Karpas-422 (cell line): ENCODE results near the gene ATG16L2. TPM values are rescaled to one million over a fixed set of nuclear protein-coding genes. Genes with fewer than 3 reads are reported as not detected.

ENCODE experiments used
- DNase-seq: peaks from one replicate; pipeline ENCODE4 v3.0.0-alpha.2; 2015
- H2AFZ ChIP-seq: fragments of 200-600 bp; sonication (generic); 2 replicates; pipeline ENCODE4 v1.6.1; 2014; ENCODE audit warnings: antibody characterized with exemption, low read length, mixed read lengths
- H3K27ac ChIP-seq: fragments of 200-600 bp; sonication (generic); 2 replicates; pipeline ENCODE4 v1.5.1; 2014; ENCODE audit warnings: mild to moderate bottlenecking, low read length, moderate library complexity
- H3K27me3 ChIP-seq: fragments of 200-600 bp; sonication (generic); 2 replicates; pipeline ENCODE4 v1.6.1; 2014; ENCODE audit warnings: low read length, mixed read lengths
- H3K36me3 ChIP-seq: fragments of 200-600 bp; sonication (generic); 2 replicates; pipeline ENCODE4 v1.6.1; 2014; ENCODE audit warnings: low read length, mixed read lengths; ENCODE audit not compliant: insufficient read depth
- H3K4me1 ChIP-seq: fragments of 200-600 bp; sonication (generic); 2 replicates; pipeline ENCODE4 v1.6.1; 2014; ENCODE audit warnings: mild to moderate bottlenecking, low read length, mixed read lengths
- H3K4me2 ChIP-seq: fragments of 200-600 bp; sonication (generic); 2 replicates; pipeline ENCODE4 v1.6.1; 2014; ENCODE audit warnings: low read length, low read depth, mild to moderate bottlenecking; ENCODE audit not compliant: poor library complexity, severe bottlenecking
- H3K4me3 ChIP-seq: fragments of 200-600 bp; sonication (generic); 2 replicates; pipeline ENCODE4 v1.5.1; 2014; ENCODE audit warnings: mild to moderate bottlenecking, antibody characterized with exemption, low read length, mixed read lengths
- H3K79me2 ChIP-seq: fragments of 200-600 bp; sonication (generic); 2 replicates; pipeline ENCODE4 v1.6.1; 2014; ENCODE audit warnings: mild to moderate bottlenecking, low read length, mixed read lengths
- H3K9ac ChIP-seq: fragments of 200-600 bp; sonication (generic); 2 replicates; pipeline ENCODE4 v1.6.0; 2014; ENCODE audit warnings: low read length
- H3K9me2 ChIP-seq: fragments of 200-600 bp; sonication (generic), shearing (Covaris generic); replicated peaks from 2 replicates; pipeline ENCODE4 v1.6.0; 2014; ENCODE audit warnings: mild to moderate bottlenecking, low read length, moderate library complexity; ENCODE audit not compliant: insufficient read depth
- H3K9me3 ChIP-seq: fragments of 300-700, 200-600 bp; sonication (generic); 2 replicates; pipeline ENCODE4 v1.6.1; 2014; ENCODE audit warnings: low read length, mixed read lengths
- H4K20me1 ChIP-seq: fragments of 200-600 bp; sonication (generic); 2 replicates; pipeline ENCODE4 v1.6.1; 2014; ENCODE audit warnings: mild to moderate bottlenecking, antibody characterized with exemption, low read length, low read depth; ENCODE audit not compliant: insufficient read depth
- total RNA-seq: library from RNA; depleted of rRNA; stranded (reverse); fragments of >200 nt; shearing (Covaris generic); gene quantifications from 2 replicates; pipeline ENCODE4 v1.2.3, GENCODE V29; 2014; ENCODE audit warnings: low replicate concordance; rRNA removed

Gene ATG16L2, protein sequence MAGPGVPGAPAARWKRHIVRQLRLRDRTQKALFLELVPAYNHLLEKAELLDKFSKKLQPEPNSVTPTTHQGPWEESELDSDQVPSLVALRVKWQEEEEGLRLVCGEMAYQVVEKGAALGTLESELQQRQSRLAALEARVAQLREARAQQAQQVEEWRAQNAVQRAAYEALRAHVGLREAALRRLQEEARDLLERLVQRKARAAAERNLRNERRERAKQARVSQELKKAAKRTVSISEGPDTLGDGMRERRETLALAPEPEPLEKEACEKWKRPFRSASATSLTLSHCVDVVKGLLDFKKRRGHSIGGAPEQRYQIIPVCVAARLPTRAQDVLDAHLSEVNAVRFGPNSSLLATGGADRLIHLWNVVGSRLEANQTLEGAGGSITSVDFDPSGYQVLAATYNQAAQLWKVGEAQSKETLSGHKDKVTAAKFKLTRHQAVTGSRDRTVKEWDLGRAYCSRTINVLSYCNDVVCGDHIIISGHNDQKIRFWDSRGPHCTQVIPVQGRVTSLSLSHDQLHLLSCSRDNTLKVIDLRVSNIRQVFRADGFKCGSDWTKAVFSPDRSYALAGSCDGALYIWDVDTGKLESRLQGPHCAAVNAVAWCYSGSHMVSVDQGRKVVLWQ
- total RNA-seq, result 14.8 and 20.2 TPM in 2 replicates

DNA sequence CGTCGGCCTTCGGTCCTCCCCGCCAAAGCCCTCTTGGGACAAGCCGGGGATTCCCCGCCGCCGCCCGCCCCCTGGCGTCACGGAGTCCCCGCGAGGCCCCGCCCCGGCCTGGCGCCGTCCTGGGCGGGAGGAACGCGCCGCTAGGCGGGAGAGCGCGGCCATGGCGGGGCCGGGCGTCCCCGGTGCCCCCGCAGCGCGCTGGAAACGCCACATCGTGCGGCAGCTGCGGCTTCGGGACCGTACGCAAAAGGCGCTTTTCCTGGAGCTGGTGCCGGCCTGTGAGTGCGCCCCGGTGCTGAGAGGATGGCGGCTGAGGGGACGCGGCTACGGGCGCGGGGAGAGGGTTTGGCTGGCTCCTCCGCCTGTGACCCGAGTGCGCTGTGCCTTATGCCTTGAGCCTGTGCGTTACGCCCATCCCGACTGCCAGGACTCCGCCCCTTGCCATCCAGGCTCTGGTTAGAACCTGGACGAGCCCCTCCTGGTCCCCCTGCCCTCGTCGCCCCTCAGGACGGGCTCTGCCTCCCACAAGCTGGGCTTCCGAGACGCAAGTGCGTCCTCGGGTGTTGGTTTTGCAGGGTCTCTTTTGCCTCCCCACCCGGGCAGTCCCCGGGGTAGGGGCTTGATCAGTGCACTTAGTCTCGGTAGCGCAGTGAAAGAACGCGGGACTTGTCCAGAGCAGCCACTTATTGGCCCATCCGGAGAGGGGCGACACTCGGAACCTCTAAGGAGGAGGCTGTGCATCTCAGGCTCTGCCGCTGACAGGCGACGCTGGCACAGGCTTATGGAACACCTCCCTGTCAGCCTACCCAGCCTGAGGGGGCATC is at the start of gene ATG16L2:
TSS of gene ATG16L2 (plus strand) at position 126 of the 824 bp plus-strand sequence. CDS start at position 161, 35 bp downstream.
- DNase-seq, result peak; percentile 94
- H3K4me1 ChIP-seq, result peaks cover 41% of the 10 kb centered on the region
- H3K9me3 ChIP-seq, result no peaks in the 10 kb centered on the region
- peak within 1 kb of the TSS; percentile 80 for H3K27ac ChIP-seq
- H3K4me2 ChIP-seq, result peak within 1 kb of the TSS; percentile 95
- H3K4me3 ChIP-seq, result peak within 1 kb of the TSS; percentile 87
- no peaks in the 10 kb centered on the region for H3K27me3 ChIP-seq
- H3K9ac ChIP-seq, result peak within 1 kb of the TSS; percentile 85
- H3K79me2 ChIP-seq, result peaks cover 3% of the 10 kb centered on the region; the same call in 1 of the 2 replicates
- H2AFZ ChIP-seq, result peak within 1 kb of the TSS; percentile 63
- H4K20me1 ChIP-seq, result no peaks in the 10 kb centered on the region
- H3K36me3 ChIP-seq, result no peaks in the 10 kb centered on the region
- H3K9me2 ChIP-seq, result no peaks in the 10 kb centered on the region

GRCh38 chr11:72764503-72764902 is 49.7 kb upstream of the ATG16L2 start:
- H4K20me1 ChIP-seq, result no peaks in the 10 kb centered on the region
- no peaks in the 10 kb centered on the region for H3K79me2 ChIP-seq

GRCh38 chr11:72766152-72766902 is 47.9 kb upstream of the ATG16L2 start:
- H3K36me3 ChIP-seq, result no peaks in the 10 kb centered on the region
- H3K27me3 ChIP-seq, result no peaks in the 10 kb centered on the region
- H3K27ac ChIP-seq, result no peak overlapping the region
- H2AFZ ChIP-seq, result no peak overlapping the region
- no peak overlapping the region for H3K4me3 ChIP-seq
- DNase-seq, result no peak
- no peaks in the 10 kb centered on the region for H3K9me3 ChIP-seq
- H3K4me2 ChIP-seq, result no peak overlapping the region
- no peak overlapping the region for H3K9ac ChIP-seq
- H3K4me1 ChIP-seq, result peaks cover 17% of the 10 kb centered on the region
- H4K20me1 ChIP-seq, result no peaks in the 10 kb centered on the region
- no peaks in the 10 kb centered on the region for H3K9me2 ChIP-seq
- H3K79me2 ChIP-seq, result no peaks in the 10 kb centered on the region

More at GRCh38 chr11:72764503-72764902, 49.7 kb upstream of the ATG16L2 start:
- no peak overlapping the region for H3K27ac ChIP-seq
- H3K4me2 ChIP-seq, result no peak overlapping the region
- H3K9ac ChIP-seq, result no peak overlapping the region
- no peaks in the 10 kb centered on the region for H3K9me2 ChIP-seq
- no peak for DNase-seq
- no peaks in the 10 kb centered on the region for H3K9me3 ChIP-seq
- H3K4me3 ChIP-seq, result no peak overlapping the region
- H3K4me1 ChIP-seq, result peaks cover 12% of the 10 kb centered on the region
- H3K27me3 ChIP-seq, result no peaks in the 10 kb centered on the region
- no peaks in the 10 kb centered on the region for H3K36me3 ChIP-seq
- no peak overlapping the region for H2AFZ ChIP-seq

DNA sequence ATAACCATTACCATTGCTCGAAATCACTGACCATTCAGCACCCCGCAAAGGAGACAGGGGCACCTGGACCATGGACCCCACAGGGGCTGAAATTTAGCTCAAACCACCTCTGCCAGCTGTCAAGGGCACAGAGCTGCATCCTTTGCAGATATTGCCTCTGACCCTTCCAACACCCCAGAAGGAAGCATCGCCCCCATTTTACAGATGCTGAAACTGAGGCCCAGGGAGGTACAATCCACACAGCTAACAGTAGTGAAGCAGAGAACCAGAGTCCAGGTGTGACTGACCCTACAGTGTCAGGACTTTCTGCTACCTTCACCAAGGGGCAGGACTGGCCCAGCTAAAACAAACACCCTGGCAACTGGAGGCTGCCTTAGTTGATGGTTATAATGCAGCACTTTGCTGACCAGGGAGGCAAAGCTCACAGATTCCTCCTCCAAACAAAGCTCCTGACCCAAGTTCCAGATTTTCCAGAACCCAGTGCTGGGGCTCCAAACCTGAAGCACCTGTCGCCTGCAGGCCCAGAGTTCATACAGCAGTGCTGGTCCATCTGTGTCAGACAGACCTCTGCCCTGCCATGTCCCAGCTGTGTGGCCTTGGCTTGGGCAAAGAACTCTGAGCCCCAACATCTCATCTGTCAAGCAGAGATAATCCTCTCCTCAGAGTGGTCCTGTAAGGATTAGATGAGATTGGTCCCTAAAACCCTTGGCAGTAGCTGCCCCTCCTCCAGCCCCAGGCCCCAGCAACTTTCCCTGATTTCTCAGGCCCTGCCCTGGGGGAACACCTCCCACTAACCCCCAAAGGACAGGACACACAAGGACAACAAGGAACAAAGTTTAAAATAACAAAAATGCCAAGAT is 46.8 kb upstream of the ATG16L2 start:
- Histone ChIP-seq H2AFZ (no peak overlapping the region), H3K9ac (no peak overlapping the region), H3K4me2 (no peak overlapping the region)

GRCh38 chr11:72768581-72768980 is 45.6 kb upstream of the ATG16L2 start:
- H3K79me2 ChIP-seq, result no peaks in the 10 kb centered on the region
- no peak overlapping the region for H3K27ac ChIP-seq
- no peaks in the 10 kb centered on the region for H3K27me3 ChIP-seq
- no peak overlapping the region for H3K4me2 ChIP-seq
- no peaks in the 10 kb centered on the region for H3K9me3 ChIP-seq
- H2AFZ ChIP-seq, result no peak overlapping the region
- H3K4me1 ChIP-seq, result peaks cover 17% of the 10 kb centered on the region
- H3K4me3 ChIP-seq, result no peak overlapping the region
- DNase-seq, result no peak
- no peaks in the 10 kb centered on the region for H4K20me1 ChIP-seq
- no peaks in the 10 kb centered on the region for H3K9me2 ChIP-seq
- no peaks in the 10 kb centered on the region for H3K36me3 ChIP-seq
- no peak overlapping the region for H3K9ac ChIP-seq

More for the DNA sequence above, 46.8 kb upstream of the ATG16L2 start:
- H3K9me2 ChIP-seq, result no peaks in the 10 kb centered on the region
- no peaks in the 10 kb centered on the region for H3K9me3 ChIP-seq
- peaks cover 17% of the 10 kb centered on the region for H3K4me1 ChIP-seq
- H3K27ac ChIP-seq, result no peak overlapping the region
- no peak overlapping the region for H3K4me3 ChIP-seq
- H4K20me1 ChIP-seq, result no peaks in the 10 kb centered on the region
- no peaks in the 10 kb centered on the region for H3K79me2 ChIP-seq
- no peaks in the 10 kb centered on the region for H3K36me3 ChIP-seq
- DNase-seq, result no peak
- H3K27me3 ChIP-seq, result no peaks in the 10 kb centered on the region

DNA sequence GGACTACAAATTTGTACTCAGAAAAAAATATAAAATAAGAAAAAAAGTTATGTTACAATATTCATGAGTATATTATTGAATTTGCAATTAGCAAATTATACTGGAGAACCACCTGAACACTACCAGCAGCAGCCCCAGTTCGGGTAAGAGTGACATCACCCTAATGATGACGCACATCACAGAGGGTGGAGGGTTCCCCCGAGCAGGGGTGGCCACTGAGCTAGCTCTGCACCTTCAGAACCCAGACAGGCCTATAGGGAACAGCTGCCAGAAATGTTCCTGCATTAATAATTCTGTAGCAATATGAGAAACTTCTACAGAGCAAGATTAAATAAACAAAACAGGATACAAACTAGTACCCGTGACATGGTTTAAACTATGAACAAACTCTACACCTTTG is 44.5 kb upstream of the ATG16L2 start:
- DNase-seq, result no peak
- H3K36me3 ChIP-seq, result no peaks in the 10 kb centered on the region
- H3K4me2 ChIP-seq, result no peak overlapping the region
- H3K27ac ChIP-seq, result no peak overlapping the region
- H3K27me3 ChIP-seq, result no peaks in the 10 kb centered on the region
- H2AFZ ChIP-seq, result no peak overlapping the region
- peaks cover 17% of the 10 kb centered on the region for H3K4me1 ChIP-seq
- no peaks in the 10 kb centered on the region for H3K79me2 ChIP-seq
- no peaks in the 10 kb centered on the region for H3K9me2 ChIP-seq
- no peaks in the 10 kb centered on the region for H4K20me1 ChIP-seq
- H3K9ac ChIP-seq, result no peak overlapping the region
- H3K4me3 ChIP-seq, result no peak overlapping the region
- no peaks in the 10 kb centered on the region for H3K9me3 ChIP-seq

GRCh38 chr11:72770799-72771198 is 43.4 kb upstream of the ATG16L2 start:
- Histone ChIP-seq H3K4me3 (no peak overlapping the region), H3K9me3 (no peaks in the 10 kb centered on the region), H3K27ac (no peak overlapping the region), H3K36me3 (no peaks in the 10 kb centered on the region), H4K20me1 (no peaks in the 10 kb centered on the region), H3K9ac (no peak overlapping the region), H3K79me2 (no peaks in the 10 kb centered on the region), H3K4me1 (peaks cover 16% of the 10 kb centered on the region), H3K9me2 (no peaks in the 10 kb centered on the region), H3K27me3 (no peaks in the 10 kb centered on the region), H3K4me2 (no peak overlapping the region), H2AFZ (no peak overlapping the region)
- no peak for DNase-seq
